ENCODE results near the gene SAP30. TPM values are rescaled to one million over a fixed set of nuclear protein-coding genes. Genes with fewer than 3 reads are reported as not detected.

SAP30 gene
- total RNA-seq, 1 donor from 2014 or later: 18.5 TPM

DNA sequence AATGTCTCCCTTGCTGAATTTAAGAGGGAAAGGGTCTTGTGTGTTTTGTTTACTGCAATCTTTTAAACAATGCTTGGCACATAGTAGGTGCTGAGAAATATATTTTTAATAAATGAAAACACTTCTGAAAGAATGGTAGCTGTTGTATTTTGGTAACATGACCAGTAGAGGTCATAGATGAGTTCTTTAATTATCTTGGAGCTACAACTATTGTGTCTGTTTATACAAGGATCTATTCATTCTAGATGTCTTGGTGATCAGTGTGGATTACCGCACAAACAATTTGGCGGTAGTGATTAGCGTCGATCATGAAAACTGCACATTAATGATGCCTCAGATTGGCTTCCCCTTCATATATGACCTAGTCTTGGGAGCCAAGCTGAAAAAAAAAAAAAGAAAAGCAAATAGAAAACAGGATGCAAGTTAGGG is 49.6 kb downstream of the SAP30 start:
- Mint-ChIP-seq H3K4me1 (ENCODE audit: low read depth) (peaks cover 12% of the 10 kb centered on the region), H3K36me3 (ENCODE audit: low read depth) (peaks cover 2% of the 10 kb centered on the region), H3K27me3 (ENCODE audit: low read depth) (no peaks in the 10 kb centered on the region), H3K4me3 (ENCODE audit: unreplicated experiment) (no peak overlapping the region), H3K9me3 (ENCODE audit: low read depth) (no peaks in the 10 kb centered on the region), H3K27ac (ENCODE audit: unreplicated experiment) (no peak overlapping the region)
- DNase-seq (ENCODE audit: low spot score): no peak
- TF ChIP-seq, protein P1, sequence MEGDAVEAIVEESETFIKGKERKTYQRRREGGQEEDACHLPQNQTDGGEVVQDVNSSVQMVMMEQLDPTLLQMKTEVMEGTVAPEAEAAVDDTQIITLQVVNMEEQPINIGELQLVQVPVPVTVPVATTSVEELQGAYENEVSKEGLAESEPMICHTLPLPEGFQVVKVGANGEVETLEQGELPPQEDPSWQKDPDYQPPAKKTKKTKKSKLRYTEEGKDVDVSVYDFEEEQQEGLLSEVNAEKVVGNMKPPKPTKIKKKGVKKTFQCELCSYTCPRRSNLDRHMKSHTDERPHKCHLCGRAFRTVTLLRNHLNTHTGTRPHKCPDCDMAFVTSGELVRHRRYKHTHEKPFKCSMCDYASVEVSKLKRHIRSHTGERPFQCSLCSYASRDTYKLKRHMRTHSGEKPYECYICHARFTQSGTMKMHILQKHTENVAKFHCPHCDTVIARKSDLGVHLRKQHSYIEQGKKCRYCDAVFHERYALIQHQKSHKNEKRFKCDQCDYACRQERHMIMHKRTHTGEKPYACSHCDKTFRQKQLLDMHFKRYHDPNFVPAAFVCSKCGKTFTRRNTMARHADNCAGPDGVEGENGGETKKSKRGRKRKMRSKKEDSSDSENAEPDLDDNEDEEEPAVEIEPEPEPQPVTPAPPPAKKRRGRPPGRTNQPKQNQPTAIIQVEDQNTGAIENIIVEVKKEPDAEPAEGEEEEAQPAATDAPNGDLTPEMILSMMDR (IDR thresholded peaks at IDR 0.05): peak; percentile 85

DNA sequence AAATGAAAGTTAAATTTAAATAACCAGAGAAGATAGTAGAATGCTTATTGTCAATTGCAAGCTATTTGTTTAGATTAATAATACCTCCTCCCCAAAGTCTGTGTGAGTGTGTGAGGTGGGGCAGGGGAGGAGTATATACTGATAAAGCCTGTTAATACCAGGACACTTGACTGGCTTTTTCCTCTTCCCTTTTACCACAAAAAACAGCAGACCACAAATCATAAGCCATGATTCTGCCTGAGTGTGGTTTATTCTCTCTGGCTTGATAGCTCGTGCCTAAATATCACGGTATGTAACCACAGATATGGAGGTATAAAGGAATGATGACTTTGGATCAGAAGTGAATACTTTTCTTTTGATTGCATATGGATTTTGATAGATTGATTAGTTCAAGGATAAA is 50.0 kb downstream of the SAP30 start:
- H3K27me3 Mint-ChIP-seq (ENCODE audit: low read depth): no peaks in the 10 kb centered on the region
- H3K9me3 Mint-ChIP-seq (ENCODE audit: low read depth): no peaks in the 10 kb centered on the region
- H3K36me3 Mint-ChIP-seq (ENCODE audit: low read depth): peaks cover 2% of the 10 kb centered on the region
- no peak for DNase-seq (ENCODE audit: low spot score)
- H3K27ac Mint-ChIP-seq (ENCODE audit: unreplicated experiment): no peak overlapping the region
- H3K4me1 Mint-ChIP-seq (ENCODE audit: low read depth): peaks cover 16% of the 10 kb centered on the region
- H3K4me3 Mint-ChIP-seq (ENCODE audit: unreplicated experiment): no peak overlapping the region
- TF ChIP-seq, protein P1 (IDR thresholded peaks at IDR 0.05): no peak

DNA sequence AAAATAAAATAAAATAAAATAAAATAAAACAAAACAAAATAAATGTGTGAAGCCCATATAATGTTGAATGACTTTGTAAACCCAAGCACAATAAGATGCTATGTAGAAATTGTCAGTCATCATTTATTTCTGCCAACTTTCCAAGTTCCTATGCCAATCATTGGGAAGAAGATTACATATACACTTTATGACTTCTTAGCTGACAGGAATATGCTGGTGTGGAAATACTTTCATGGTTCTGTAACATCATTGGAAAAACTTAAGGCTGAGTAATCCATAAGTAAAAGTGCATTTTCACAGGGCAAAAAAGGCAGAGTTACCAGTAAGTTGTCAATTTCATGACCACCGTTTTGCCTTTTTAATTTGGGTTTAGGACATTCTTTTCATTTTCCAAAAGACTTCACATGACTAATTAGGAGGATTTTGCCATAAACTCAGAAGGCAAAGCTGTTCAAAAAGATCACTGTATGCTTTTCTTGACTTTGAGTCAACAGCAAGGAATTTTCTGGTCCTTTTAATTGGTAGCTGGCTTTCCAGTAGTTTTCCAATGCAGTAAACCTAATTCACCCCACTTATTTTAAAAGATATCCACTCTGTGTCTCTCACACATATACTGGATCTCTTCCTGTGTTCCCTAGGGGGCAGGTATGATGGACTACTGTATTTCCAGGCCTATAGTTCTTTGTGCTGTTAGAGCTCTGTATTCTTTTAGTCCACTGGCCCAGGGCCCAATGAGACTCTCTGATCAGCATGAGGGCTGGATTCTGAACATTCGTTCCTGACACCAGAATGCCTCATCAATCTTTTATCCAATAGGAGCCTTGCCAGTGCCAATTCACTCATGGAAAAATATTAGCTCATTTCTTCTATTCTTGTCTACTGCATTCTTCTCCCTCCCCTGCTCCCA is 54.4 kb downstream of the SAP30 start:
- Mint-ChIP-seq H3K27ac (ENCODE audit: unreplicated experiment) (peak overlapping the region; percentile 83), H3K4me3 (ENCODE audit: unreplicated experiment) (no peak overlapping the region), H3K36me3 (ENCODE audit: low read depth) (no peaks in the 10 kb centered on the region), H3K9me3 (ENCODE audit: low read depth) (no peaks in the 10 kb centered on the region), H3K4me1 (ENCODE audit: low read depth) (peaks cover 21% of the 10 kb centered on the region), H3K27me3 (ENCODE audit: low read depth) (no peaks in the 10 kb centered on the region)
- TF ChIP-seq, protein P1 (IDR thresholded peaks at IDR 0.05): no peak
- DNase-seq (ENCODE audit: low spot score): no peak

DNA sequence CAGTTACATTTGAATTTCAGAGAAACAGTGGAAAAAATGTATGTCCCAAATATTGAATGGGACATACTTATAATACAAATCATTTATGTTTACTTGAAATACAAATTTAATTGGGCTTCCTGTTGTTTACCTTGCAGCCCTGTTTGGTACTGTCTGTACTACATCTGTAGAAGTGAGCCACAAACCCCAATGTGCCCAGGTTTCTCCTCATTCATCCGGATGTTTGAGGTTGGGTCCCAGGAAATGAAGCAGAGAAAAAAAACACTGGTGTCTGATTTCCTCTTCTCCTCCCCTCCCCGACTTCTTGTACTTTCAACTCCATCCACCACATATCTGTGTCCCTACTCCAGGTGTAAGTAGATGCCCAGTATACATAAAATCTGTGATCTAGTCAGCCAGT is 55.3 kb downstream of the SAP30 start:
- Mint-ChIP-seq H3K9me3 (ENCODE audit: low read depth) (no peaks in the 10 kb centered on the region), H3K4me1 (ENCODE audit: low read depth) (peaks cover 18% of the 10 kb centered on the region), H3K4me3 (ENCODE audit: unreplicated experiment) (no peak overlapping the region), H3K27ac (ENCODE audit: unreplicated experiment) (no peak overlapping the region), H3K27me3 (ENCODE audit: low read depth) (no peaks in the 10 kb centered on the region), H3K36me3 (ENCODE audit: low read depth) (no peaks in the 10 kb centered on the region)
- TF ChIP-seq, protein P1 (IDR thresholded peaks at IDR 0.05): no peak
- DNase-seq (ENCODE audit: low spot score): no peak

Other genes with a start within 250 kb of the SAP30 start
- 26.0 to 36.6 TPM (median 26.4 TPM) in 3 replicates for gene GALNT7, start 202.1 kb upstream of the SAP30 start, total RNA-seq
- gene HMGB2, start 36.6 kb upstream of the SAP30 start, total RNA-seq: 24.0 to 31.0 TPM (median 27.7 TPM) in 3 replicates
- 19.9 to 59.0 TPM (median 53.5 TPM) in 3 replicates for gene SCRG1, start 28.2 kb downstream of the SAP30 start, total RNA-seq
- not detected in 3 replicates for gene HAND2, start 159.3 kb downstream of the SAP30 start, total RNA-seq

Data from chondrocyte (in vitro differentiated cells).